ENCODE results near the gene AP4M1.

GRCh38 chr7:100155553-100156317, 54.3 kb downstream of the AP4M1 start:
- TF ChIP-seq CTCF (conservative IDR thresholded peaks at IDR 0.05; ENCODE audit: low read depth, low read length) (no peak), EZH2 (IDR thresholded peaks at IDR 0.05; ENCODE audit: low read length, unreplicated experiment) (no peak)

All from PC-3 (cell line).